Endodermal cell (in vitro differentiated cells): Measurements from ENCODE around the gene FAM221B. TPM values are rescaled to one million over a fixed set of nuclear protein-coding genes. Genes with fewer than 3 reads are reported as not detected.

ENCODE experiments used
- DNase-seq: peaks from one replicate; pipeline ENCODE4 v3.0.0-alpha.2; 2017
- H3K27ac ChIP-seq: 2 replicates; pipeline ENCODE4 v1.5.1; 2013; ENCODE audit warnings: mild to moderate bottlenecking, low read depth, low read length, moderate library complexity
- H3K27me3 ChIP-seq: 2 replicates; pipeline ENCODE4 v1.6.1; 2013; ENCODE audit warnings: mild to moderate bottlenecking, low read length, moderate library complexity; ENCODE audit not compliant: insufficient read depth, control insufficient read depth, poor library complexity, severe bottlenecking
- H3K36me3 ChIP-seq: 2 replicates; pipeline ENCODE4 v1.7.0; 2013; ENCODE audit warnings: mild to moderate bottlenecking, low read length, moderate library complexity; ENCODE audit not compliant: control insufficient read depth, insufficient read depth
- H3K4me1 ChIP-seq: one replicate; pipeline ENCODE4 v1.7.0; 2013; ENCODE audit warnings: low read length; ENCODE audit not compliant: control insufficient read depth, insufficient read depth
- H3K4me3 ChIP-seq: 2 replicates; pipeline ENCODE4 v1.5.1; 2013; ENCODE audit warnings: mild to moderate bottlenecking, low read length, moderate library complexity
- H3K9ac ChIP-seq: 2 replicates; pipeline ENCODE4 v1.6.1; 2013; ENCODE audit warnings: mild to moderate bottlenecking, low read length, moderate library complexity; ENCODE audit not compliant: poor library complexity, severe bottlenecking; ENCODE audit errors: extremely low read depth
- H3K9me3 ChIP-seq: 2 replicates; pipeline ENCODE4 v1.6.1; 2013; ENCODE audit warnings: mild to moderate bottlenecking, low read length, moderate library complexity; ENCODE audit not compliant: control insufficient read depth
- H3K27ac Mint-ChIP-seq: 2 replicates; pipeline ENCODE4 v1.8.0; 2020; ENCODE audit warnings: mixed read lengths
- H3K27me3 Mint-ChIP-seq: 2 replicates; pipeline ENCODE4 v1.8.0; 2021; ENCODE audit warnings: mild to moderate bottlenecking, mixed read lengths; ENCODE audit not compliant: insufficient read depth
- H3K36me3 Mint-ChIP-seq: 2 replicates; pipeline ENCODE4 v1.8.0; 2020; ENCODE audit warnings: low read depth, mixed read lengths
- H3K4me1 Mint-ChIP-seq: 2 replicates; pipeline ENCODE4 v1.8.0; 2020; ENCODE audit warnings: mixed read lengths
- H3K4me3 Mint-ChIP-seq: 2 replicates; pipeline ENCODE4 v1.8.0; 2020; ENCODE audit warnings: mild to moderate bottlenecking, moderate library complexity, mixed read lengths
- H3K9me3 Mint-ChIP-seq: 2 replicates; pipeline ENCODE4 v1.8.0; 2020; ENCODE audit warnings: mild to moderate bottlenecking, mixed read lengths
- CTCF ChIP-seq: fragments of 200-600 bp; sonication (generic); conservative IDR thresholded peaks from 2 replicates; pipeline ENCODE4 v1.5.0; 2021; ENCODE audit warnings: antibody characterized with exemption, mild to moderate bottlenecking
- WGBS, 2 experiments: methylation state at CpG; one replicate each; pipeline versions ENCODE4 v1.1.5 to v1.1.7; 2013; ENCODE audit warnings: missing lambda C conversion rate in 2 of 2, mixed read lengths in 1 of 2; ENCODE audit not compliant: insufficient coverage in 1 of 2, insufficient read length in 1 of 2; 5-methylcytosine and 5-hydroxymethylcytosine counted together
- total RNA-seq, 2 donors: library from RNA; stranded (reverse); fragmentation: NEBNext Ultra II Directional in 1 of 2; extraction: Animal tissue kit (Norgen Biotek cat#: 25700) in 1 of 2; gene quantifications; 2 replicates in 1 of 2; 3 replicates in 1 of 2; pipeline ENCODE4 v1.2.1, GENCODE V29; 2021

FAM221B gene
- total RNA-seq, 2 donors from 2014 or later: 0.22 TPM; not detected in 1

GRCh38 chr9:35870351-35870923 lies 41.9 kb upstream of the FAM221B start, which contains the start of gene OR13J1:
Gene OR13J1 (minus strand): TSS chr9:35870401. CDS start chr9:35870401, 0 bp downstream.
- TF ChIP-seq CTCF: no peak
- peaks cover 2% of the 10 kb centered on the region for H3K9me3 Mint-ChIP-seq
- Histone ChIP-seq H3K9ac (no peak within 1 kb of the TSS), H3K4me1 (no peaks in the 10 kb centered on the region), H3K9me3 (peaks cover 1% of the 10 kb centered on the region), H3K27ac (no peak within 1 kb of the TSS), H3K36me3 (no peaks in the 10 kb centered on the region), H3K4me3 (no peak within 1 kb of the TSS), H3K27me3 (no peaks in the 10 kb centered on the region)
- WGBS, 2 experiments: 90 to 91% methylated on average over 6 to 8 of the region's 8 CpGs
- peaks cover 6% of the 10 kb centered on the region for H3K27me3 Mint-ChIP-seq
- no peaks in the 10 kb centered on the region for H3K36me3 Mint-ChIP-seq
- H3K4me1 Mint-ChIP-seq: no peaks in the 10 kb centered on the region
- DNase-seq: no peak
- no peak within 1 kb of the TSS for H3K27ac Mint-ChIP-seq
- H3K4me3 Mint-ChIP-seq: no peak within 1 kb of the TSS

GRCh38 chr9:35869621-35870216 lies 41.2 kb upstream of the FAM221B start:
- H3K27ac ChIP-seq: no peak overlapping the region
- WGBS, 2 experiments: 90 to 97% methylated on average over 15 to 19 of the region's 19 CpGs
- Mint-ChIP-seq H3K36me3 (no peaks in the 10 kb centered on the region), H3K4me3 (no peak overlapping the region), H3K27me3 (peaks cover 7% of the 10 kb centered on the region), H3K27ac (no peak overlapping the region), H3K9me3 (no peaks in the 10 kb centered on the region), H3K4me1 (no peaks in the 10 kb centered on the region)
- H3K36me3 ChIP-seq: no peaks in the 10 kb centered on the region
- no peak for DNase-seq
- TF ChIP-seq CTCF: no peak
- H3K9me3 ChIP-seq: no peaks in the 10 kb centered on the region
- no peaks in the 10 kb centered on the region for H3K27me3 ChIP-seq
- H3K9ac ChIP-seq: no peak overlapping the region
- no peaks in the 10 kb centered on the region for H3K4me1 ChIP-seq
- H3K4me3 ChIP-seq: no peak overlapping the region

GRCh38 chr9:35868933-35869332 lies 40.4 kb upstream of the FAM221B start:
- Mint-ChIP-seq H3K27ac (no peak overlapping the region), H3K9me3 (no peaks in the 10 kb centered on the region), H3K4me3 (no peak overlapping the region), H3K27me3 (peaks cover 7% of the 10 kb centered on the region), H3K36me3 (no peaks in the 10 kb centered on the region), H3K4me1 (no peaks in the 10 kb centered on the region)
- Histone ChIP-seq H3K36me3 (no peaks in the 10 kb centered on the region), H3K27ac (no peak overlapping the region), H3K9ac (no peak overlapping the region), H3K27me3 (no peaks in the 10 kb centered on the region), H3K4me3 (no peak overlapping the region), H3K9me3 (no peaks in the 10 kb centered on the region), H3K4me1 (no peaks in the 10 kb centered on the region)
- 83 to 100% methylated on average over 1 to 2 of the region's 2 CpGs for WGBS, 2 experiments
- no peak for DNase-seq
- no peak for TF ChIP-seq CTCF
